ENCODE results near the gene CDC42SE2. TPM values are rescaled to one million over a fixed set of nuclear protein-coding genes. Genes with fewer than 3 reads are reported as not detected.

CDC42SE2 gene
- total RNA-seq, 1 donor from 2014 or later, result 24.1 TPM

GRCh38 chr5:131221008-131221703 is 42.7 kb upstream of the CDC42SE2 start:
- no peaks in the 10 kb centered on the region for H3K4me1 Mint-ChIP-seq
- H3K4me3 Mint-ChIP-seq, result no peak overlapping the region

GRCh38 chr5:131221888-131222287 is 42.0 kb upstream of the CDC42SE2 start:
- H3K36me3 Mint-ChIP-seq (ENCODE audit: low read depth), result no peaks in the 10 kb centered on the region
- no peak overlapping the region for H3K27ac Mint-ChIP-seq (ENCODE audit: unreplicated experiment)
- H3K4me1 Mint-ChIP-seq, result no peaks in the 10 kb centered on the region
- no peak overlapping the region for H3K4me3 Mint-ChIP-seq
- no peak for DNase-seq (ENCODE audit: low read depth, low spot score)
- H3K27me3 Mint-ChIP-seq (ENCODE audit: low read depth), result no peaks in the 10 kb centered on the region
- no peaks in the 10 kb centered on the region for H3K9me3 Mint-ChIP-seq
- no peak for TF ChIP-seq CTCF (conservative IDR thresholded peaks at IDR 0.05)

More at GRCh38 chr5:131221008-131221703, 42.7 kb upstream of the CDC42SE2 start:
- Mint-ChIP-seq H3K36me3 (ENCODE audit: low read depth) (no peaks in the 10 kb centered on the region), H3K27me3 (ENCODE audit: low read depth) (no peaks in the 10 kb centered on the region), H3K27ac (ENCODE audit: unreplicated experiment) (no peak overlapping the region), H3K9me3 (no peaks in the 10 kb centered on the region)
- DNase-seq (ENCODE audit: low read depth, low spot score), result no peak
- no peak for TF ChIP-seq CTCF (conservative IDR thresholded peaks at IDR 0.05)

- Mint-ChIP-seq H3K9me3 (no peaks in the 10 kb centered on the region), H3K27me3 (ENCODE audit: low read depth) (no peaks in the 10 kb centered on the region), H3K36me3 (ENCODE audit: low read depth) (no peaks in the 10 kb centered on the region), H3K4me3 (no peak overlapping the region), H3K4me1 (no peaks in the 10 kb centered on the region), H3K27ac (ENCODE audit: unreplicated experiment) (no peak overlapping the region)
- DNase-seq (ENCODE audit: low read depth, low spot score), result no peak
- no peak for TF ChIP-seq CTCF (conservative IDR thresholded peaks at IDR 0.05)
Measured at GRCh38 chr5:131222731-131223130, 41.1 kb upstream of the CDC42SE2 start.

GRCh38 chr5:131223751-131224386 is 40.0 kb upstream of the CDC42SE2 start:
- no peak for DNase-seq (ENCODE audit: low read depth, low spot score)
- Mint-ChIP-seq H3K4me1 (no peaks in the 10 kb centered on the region), H3K36me3 (ENCODE audit: low read depth) (no peaks in the 10 kb centered on the region), H3K4me3 (no peak overlapping the region), H3K9me3 (no peaks in the 10 kb centered on the region), H3K27ac (ENCODE audit: unreplicated experiment) (no peak overlapping the region), H3K27me3 (ENCODE audit: low read depth) (no peaks in the 10 kb centered on the region)
- no peak for TF ChIP-seq CTCF (conservative IDR thresholded peaks at IDR 0.05)

GRCh38 chr5:131224387-131225201 is 39.3 kb upstream of the CDC42SE2 start:
- Mint-ChIP-seq H3K27me3 (ENCODE audit: low read depth) (no peaks in the 10 kb centered on the region), H3K27ac (ENCODE audit: unreplicated experiment) (no peak overlapping the region), H3K4me1 (no peaks in the 10 kb centered on the region), H3K4me3 (no peak overlapping the region), H3K36me3 (ENCODE audit: low read depth) (no peaks in the 10 kb centered on the region), H3K9me3 (no peaks in the 10 kb centered on the region)
- TF ChIP-seq CTCF (conservative IDR thresholded peaks at IDR 0.05), result no peak
- DNase-seq (ENCODE audit: low read depth, low spot score), result no peak
